Stimulated activated CD8-positive, alpha-beta memory T cell treated with anti-CD3 and anti-CD28 coated beads, Interleukin-4, amount 100 ng/mL, for 4 hours (primary cell): Measurements from ENCODE around the gene MAEA.

Experiments used
- DNase-seq, 2 donors: peaks; one replicate each; pipeline ENCODE4 v3.0.0-alpha.2; 2020; ENCODE audit warnings: low read depth in 2 of 2, low spot score in 1 of 2

MAEA gene

DNA sequence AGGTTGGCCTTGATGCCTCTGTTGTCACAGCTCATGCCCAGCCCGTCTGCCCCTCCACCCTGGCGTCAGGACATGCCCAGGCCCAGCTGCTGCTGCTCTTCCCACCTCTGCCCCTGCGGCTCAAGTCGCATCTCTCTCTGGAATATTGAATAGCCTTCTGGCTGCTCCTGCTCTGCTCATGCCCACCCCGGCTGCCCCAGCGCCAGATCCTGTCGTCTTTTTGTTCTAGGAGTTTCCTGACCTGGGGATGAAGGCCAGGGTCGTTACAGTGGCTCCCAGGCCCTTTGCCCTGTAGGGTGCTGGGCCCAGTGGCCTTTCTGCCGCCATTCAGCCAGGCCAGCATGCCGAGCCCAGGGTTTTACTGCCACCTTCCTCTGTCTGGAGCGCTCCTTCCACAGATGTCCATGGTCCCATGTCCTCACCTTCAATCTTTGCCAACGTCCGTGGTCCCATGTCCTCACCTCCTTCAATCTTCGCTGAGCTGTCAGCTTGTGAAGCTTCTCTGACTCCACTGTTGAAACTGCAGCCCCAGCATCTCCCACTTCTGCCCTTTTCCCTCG is 9.7 kb downstream of the MAEA start:
- no peak for DNase-seq

DNA sequence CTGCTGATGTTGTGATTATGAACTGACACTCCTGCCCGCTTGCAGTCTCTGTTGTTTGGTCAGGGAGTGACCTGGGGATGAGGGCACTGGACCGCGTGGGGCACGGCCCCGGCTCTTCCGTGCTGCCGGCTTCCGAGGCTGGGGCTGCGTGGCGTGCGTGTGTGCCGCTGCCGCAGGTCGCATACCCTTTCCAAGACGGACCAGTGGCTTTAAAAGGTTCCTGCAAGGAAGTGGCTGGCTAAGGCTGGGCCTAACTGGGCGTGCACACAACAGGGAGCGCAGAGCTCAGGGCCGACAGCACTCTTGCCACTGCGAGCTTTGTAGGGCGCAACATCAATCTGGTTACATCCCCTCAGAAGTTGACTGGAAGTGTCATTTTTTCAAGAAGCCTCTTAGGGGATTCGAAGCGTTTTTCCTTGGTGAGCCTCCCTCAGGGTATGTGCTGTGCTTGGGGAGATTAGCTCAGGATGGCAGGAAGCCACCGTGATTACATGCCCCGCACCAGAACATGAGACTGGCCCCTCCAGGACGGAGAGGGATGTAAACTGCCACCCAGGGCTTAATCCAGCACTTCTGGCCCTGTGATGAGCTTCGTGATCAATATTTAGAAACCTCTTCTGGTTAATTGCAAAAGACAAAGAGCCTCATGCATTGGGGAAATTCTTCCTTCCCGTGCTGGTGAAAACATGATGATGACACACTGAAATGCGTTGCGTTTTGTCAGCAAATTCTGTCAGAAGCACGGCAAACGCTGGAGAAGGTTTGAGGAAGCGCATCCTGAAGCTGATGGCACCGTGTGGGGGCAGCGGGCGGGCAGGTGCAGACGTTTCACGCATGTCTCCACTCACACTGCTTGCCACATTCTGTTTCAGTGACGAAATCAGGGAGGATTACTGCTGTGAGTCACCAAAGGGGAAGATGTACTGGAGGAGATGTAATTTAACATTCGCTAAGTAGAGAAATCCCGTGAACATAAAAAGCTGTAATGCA is 11.1 kb downstream of the MAEA start:
- no peak for DNase-seq

DNA sequence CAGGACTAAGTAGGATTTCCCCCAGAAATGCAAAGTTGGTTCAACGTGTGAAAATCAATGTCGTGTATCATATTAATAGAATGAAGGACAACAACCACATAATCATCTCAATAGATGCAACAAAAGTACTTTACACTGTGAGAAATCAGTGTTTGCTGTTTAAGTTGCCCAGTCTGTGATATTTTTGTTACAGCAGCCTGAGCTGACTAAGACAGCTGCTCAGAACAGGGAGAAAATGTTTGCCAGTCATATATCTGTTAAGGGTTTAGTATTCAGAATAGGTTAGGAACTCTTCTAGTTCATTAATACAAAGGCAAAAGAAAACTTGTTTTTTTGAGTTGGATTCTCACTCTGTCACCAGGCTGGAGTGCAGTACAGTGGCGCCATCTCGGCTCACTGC is 12.5 kb downstream of the MAEA start:
- no peak for DNase-seq

DNA sequence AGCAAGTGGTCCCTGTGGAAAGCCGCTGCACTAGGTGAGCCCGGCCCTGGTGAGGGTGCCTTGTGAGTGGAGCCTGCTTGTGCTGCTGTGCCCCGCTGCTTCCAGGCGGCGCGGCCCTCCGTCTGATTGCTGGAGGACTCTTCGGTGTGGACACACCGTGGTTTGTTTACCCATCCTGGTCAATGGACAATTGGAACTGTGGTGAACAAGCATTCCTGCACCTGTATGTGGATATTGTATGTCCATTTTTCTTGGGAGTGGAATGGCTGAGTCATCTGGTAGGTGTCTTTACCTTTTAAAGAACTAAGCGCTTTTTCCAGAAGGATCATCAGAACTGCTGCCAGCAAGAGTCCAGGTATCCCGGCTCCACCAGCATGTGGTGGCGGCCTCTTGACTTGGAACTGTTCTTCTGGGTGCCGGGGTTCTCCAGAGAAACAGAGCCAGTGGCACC is 15.6 kb downstream of the MAEA start:
- DNase-seq = no peak

DNA sequence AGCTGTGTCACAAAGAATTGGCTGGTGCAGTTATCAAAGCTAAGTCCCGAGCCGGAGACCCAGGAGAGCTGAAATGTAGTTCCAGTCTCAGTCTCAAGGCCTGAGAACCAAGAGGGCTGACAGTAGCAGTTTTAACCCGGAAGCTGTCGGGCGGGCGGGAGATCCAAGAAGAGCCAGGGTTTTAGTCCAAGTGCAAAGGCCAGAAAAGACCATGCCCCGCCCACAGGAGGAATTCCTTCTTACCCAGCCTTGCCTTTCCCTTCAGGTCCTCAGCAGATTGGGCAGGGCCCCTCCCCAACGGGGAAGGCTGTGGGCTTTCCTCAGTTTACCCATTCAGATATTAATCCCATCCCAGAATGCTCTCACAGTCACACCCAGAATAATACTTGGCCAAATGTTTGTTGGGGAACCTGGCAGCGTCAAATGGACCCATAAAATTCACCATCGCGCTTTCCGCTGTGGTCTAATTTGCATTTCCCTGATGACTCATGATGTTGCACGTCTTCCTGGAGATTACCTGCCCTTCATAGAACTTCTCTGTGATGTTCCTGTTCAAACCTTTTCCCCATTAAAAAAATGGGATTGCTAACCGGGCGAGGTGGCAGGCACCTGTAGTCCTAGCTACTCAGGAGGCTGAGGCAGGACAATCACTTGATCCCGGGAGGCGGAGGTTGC is 16.2 kb downstream of the MAEA start:
- DNase-seq = peak in 1 of 2 donors; percentile 18

DNA sequence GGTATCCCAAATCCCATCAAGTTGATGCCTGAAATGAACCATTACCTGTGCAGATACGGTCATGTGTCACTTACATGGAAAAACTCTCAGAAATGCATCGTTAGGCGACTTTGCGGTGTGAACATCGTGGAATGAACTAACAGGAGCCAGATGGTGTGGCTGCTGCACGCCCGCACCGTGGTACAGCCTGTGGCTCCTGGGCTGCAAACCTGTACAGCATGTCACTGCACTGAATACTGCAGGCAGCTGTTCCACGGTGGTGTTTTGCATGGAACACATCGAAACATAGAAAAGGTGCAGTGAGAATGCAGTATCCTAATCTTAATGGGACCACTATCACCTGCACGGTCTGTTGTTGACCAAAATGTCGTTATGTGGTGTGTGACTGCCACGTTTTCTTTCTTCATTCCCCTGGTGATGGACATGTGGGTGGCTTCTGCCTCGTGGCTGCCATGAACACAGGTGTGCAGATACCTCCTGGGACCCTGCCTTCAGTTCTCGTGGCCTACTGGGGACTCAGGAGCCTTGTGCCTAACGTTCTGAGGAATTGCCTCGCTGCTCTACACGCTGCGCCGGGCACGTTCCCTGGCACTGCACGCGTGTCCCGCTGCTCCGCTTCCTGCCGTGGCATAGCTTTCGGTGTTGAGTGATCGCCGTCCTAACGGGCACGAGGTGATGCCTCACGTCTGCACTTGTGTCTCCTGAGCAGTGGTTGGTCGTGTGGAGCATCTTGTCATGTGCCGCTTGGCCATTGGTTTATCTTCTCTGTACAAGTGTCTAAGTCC is 18.5 kb downstream of the MAEA start:
- no peak for DNase-seq

DNA sequence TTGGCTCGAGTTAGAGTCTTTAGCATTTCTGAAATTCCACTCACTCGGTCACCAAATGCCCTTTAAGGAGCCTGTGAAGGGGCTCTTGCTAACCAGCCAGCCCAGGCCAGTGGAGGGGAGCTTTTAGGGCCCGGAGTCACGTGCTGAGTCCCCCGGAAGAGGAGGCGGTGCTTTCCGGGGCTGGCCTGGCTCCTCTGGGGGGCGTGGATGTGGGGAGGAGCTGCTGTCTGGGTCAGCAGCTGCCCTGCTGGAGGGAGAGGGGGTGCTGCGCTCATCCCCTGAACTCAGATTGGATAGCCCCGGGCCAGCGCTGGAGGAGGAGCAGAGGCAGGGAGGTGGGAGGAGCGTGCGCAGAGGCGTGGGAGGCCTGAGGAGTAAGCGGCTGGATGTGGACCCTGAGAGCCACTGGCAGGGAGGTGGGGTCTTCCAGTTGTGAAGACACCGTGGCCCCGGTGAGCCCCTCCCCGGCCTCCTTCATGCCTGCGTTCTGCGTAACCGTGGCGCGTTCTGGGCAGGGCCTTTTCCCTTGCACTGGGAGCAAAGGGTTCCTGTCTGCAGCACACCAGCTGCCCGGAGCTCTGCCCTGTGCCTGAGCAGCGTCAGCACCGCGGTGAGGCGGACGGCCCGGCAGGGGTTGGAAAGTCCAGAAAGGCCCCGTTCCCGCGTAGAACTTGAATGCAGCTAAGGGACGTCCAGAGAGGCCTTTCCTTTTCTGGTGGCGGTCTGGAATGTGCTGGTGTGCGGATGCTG is 19.7 kb downstream of the MAEA start:
- DNase-seq = peak; percentile 20 to 34

DNA sequence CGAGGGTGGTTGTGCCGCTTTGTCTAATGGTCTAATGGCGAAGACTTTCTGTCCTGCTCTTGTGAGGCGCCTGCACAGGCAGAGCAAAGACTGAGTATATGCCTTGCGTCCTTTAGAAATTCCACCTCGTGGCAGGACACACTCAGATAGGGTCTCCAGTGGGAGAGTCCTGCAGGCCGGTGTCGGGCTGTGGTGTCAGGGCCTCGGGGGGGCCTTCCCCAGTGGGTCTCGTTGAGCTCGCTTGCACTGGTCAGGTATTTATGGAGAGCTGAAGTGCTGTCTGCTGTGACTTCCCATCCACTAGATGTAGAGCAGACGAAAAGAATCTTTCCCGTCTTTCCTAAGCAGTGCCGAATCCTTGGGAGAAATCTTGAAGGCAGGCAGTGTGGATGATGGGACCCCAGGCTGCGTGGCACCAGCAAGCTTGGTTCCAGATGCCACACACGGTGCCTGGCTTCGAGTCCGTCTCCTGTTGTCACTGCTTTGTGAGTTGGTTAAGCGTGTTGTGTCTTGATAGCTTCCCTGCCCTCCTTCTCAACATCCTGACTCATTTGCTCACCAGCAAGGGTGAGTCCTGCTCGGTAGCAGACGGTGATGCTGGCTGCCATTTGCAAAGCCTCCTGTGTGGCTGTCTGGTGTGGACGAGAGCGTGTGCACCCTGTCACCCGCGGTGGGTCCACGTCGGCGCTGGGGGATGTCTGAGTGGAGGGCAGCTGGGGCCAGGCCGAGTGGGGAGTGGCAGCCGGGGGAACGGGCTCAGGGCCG is 20.5 kb downstream of the MAEA start:
- DNase-seq = no peak

DNA sequence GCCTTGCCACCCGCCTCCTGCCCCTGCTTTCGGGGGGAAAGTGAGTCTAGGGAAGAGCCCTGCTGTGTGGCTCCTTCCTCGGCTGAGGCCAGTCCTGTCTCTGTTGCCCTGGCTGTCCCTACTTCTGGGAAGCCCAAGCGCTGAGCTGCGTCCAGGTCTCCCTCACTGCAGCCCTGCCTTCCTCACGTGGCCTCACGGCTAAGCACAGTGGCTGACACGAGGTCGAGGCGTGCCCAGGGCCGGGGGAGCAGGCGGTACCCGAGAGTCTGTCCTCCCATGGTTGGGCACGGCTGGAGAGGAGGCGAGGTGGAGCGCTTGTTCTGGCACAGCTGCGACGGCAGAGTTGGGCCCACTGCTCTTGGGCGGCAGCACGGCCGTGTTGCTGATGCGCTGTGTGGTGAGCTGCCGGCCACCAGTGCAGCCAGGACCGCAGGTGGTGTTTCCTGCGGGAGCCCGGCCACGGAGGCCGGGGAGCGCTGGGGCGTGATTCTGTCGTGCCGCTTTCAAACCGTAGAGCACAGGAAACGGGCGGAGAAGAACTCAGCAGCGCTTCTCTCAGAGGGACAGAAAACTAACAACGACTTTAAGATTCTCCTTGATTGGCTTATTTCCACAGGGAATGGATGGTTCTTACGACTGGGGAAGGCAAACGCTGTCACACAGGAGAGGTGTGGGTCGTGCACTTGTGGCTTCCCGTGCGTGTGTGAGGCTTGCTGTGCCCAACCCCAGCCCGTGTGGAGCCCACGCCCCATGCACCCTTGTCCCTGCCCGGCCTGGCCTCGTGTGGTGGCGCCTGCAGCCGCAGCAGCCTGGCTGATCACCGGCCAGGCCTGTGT is 21.3 kb downstream of the MAEA start:
- no peak for DNase-seq

DNA sequence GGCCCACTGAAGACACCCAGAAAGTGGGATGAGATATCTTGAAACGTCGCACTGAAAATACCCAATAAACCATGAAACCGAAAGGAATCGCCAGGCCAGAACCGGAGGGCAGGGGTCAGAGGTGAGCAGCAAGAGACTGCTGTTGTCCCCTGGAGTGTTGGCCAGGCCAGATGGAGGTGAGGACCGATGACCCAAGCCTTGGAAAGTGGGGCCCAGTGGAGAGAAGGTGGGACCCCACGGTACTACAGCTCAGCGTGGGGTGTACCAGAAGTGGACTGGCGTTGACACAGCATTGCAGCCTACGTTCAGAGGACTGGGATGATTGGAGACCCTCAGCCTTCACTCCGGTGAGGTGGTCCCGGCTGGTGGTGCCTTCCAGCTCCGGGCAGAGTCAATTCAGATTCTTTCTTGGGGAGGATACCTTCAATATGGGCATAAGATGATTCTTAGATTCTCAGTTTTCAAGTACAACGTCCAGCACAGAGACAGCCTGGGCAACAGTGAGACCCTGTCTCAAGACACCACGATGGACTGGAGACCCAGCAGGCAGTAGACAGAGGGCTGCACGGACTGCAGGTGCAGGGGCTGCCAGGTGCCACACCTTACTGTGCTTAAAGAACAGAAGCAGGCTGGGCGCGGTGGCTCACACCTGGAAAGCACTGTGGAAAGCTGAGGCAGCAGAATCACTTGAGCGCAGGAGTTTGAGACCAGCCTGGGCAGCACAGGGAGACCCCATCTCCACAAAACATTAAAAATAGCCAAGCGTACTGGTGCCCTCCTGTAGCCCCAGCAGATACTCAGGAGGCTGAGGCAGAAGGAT is 23.3 kb downstream of the MAEA start:
- no peak for DNase-seq

DNA sequence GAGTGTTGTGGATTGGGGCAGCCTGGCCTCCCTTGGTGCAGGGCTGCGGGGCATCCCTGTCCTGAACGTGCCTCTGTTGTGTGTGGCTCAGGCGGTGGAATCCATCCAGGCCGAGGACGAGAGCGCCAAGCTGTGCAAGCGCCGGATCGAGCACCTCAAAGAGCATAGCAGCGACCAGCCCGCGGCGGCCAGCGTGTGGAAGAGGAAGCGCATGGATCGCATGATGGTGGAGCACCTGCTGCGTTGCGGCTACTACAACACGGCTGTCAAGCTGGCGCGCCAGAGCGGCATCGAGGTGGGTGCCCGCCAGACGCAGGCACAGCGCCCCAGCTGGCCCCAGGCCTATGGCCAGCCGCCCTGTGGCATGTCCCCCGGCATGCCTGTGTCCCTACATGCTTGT is 25.6 kb downstream of the MAEA start:
- no peak for DNase-seq

DNA sequence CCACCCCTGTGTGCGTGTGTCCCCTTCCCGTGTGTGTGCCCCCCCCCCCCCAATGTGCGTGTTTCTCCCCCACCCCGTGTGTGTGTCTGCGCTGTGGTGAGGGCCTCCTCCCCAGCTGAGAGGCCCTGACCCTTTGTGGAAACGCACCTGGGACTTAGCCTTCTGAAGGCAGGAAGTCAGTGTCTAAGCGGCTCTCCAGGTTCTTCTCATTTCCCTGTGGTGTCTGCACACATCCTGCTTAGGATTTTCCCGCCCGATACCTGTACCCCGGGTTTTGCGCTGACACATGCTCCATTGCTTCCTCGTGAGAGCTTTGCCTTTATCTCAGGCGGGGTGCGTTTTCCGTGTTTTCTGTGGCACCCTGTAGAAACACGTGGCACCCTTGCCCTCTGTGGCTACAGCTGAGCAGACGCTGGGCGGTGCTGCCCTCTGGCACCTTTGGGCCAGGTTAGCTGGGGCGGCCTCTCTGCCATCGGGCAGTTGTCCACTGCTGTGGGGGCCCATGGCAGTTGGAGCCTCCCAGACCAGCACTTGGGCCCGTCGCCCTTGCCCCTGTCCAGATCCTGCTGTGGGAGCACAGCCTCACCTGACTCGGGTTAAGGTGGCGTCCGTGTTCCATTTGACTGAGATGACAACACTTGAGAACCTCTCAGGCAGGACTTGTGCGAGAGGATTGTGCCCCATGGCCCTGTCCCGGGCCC is 26.3 kb downstream of the MAEA start:
- DNase-seq = no peak

DNA sequence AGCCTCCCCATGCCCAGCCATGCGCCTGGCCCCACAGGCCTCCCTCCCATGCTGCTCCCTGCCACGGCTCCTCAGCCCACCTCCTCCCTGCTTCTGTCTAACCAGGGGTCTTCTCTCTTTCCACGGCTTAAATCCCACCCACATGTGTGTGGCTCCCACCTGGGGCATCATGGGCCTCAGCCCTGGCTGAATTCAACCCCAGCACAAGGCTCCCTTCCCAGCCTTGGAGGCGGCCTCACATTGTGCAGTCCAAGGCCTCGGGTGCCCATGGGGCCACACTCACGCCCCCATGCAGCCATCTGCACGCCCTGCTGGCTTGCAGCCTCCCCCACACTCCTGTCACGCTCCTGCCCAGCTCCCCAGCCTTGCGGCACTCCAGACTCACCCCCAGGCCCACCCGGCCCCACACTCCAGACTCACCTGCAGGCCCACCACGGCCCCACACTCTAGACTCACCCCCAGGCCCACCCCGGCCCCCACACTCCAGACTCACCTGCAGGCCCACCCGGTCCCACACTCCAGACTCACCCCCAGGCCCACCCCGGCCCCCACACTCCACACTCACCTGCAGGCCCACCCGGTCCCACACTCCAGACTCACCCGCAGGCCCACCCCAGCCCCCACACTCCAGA is 27.0 kb downstream of the MAEA start:
- DNase-seq = no peak

DNA sequence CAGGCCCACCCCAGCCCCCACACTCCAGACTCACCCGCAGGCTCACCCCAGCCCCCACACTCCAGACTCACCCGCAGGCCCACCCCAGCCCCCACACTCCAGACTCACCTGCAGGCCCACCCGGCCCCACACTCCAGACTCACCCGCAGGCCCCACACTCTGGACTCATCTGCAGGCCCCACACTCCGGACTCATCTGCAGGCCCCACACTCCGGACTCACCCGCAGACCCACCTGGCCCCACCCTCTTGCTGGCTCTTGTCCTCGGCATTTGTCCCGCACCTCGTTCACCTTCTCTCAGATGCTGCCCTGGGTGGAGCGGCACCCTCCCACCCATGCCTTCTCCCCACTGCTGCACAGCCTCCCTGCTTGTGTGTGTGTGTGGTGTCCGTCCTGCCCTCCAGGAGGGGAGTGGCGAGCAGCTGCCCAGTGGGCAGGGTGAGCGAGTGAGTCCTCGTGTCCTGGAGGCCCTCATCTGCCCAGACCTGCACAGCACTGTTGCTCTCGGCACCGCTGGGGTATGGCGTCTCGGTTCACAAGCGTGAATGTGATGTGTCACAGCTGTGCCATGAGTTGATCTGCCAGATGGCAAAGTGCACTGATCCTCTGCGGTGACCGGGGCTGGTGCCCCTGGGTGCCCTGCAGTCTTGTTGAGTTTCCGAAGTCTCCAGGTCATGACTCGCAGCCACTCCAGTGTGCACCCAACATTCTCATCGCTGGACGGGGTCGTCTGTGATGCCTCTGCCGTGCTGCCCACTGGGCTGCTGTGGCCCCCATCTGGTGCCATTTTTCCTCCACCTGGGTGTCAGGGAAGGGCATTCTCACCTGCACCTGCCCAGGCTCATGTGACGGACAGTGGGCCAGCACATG is 27.7 kb downstream of the MAEA start:
- no peak for DNase-seq

DNA sequence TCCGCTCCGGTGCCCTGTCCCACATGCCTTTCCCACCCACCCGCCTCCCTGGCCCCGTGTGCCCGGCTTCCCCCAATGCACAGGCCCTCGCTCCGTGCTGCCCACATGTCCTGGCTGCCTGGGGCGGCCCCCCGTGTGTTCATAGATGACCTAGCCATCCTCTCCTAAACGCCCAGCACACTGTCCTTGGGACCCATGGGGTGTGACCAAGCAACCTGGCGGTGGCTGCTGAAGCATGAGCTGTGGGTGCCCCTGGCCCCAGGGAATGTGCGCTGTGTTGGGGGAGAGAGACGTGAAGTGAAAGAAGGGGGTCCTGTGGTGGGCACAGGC is 28.3 kb downstream of the MAEA start:
- no peak for DNase-seq
